VCaP (cell line): ENCODE results near the gene LRCH1.

Experiments used
- H3K27ac ChIP-seq: fragments of 450-650 bp; 2 replicates; pipeline ENCODE4 v1.5.1; 2017
- CTCF ChIP-seq: fragments of 450-650 bp; conservative IDR thresholded peaks from 2 replicates; pipeline ENCODE4 v1.5.1; 2017; ENCODE audit warnings: mild to moderate bottlenecking, moderate library complexity

LRCH1 gene

GRCh38 chr13:46527237-46527636 lies 25.7 kb upstream of the LRCH1 start:
- no peak overlapping the region for H3K27ac ChIP-seq
- no peak for TF ChIP-seq CTCF

- TF ChIP-seq CTCF = no peak
- no peak overlapping the region for H3K27ac ChIP-seq
Measured at GRCh38 chr13:46529216-46529919, 23.6 kb upstream of the LRCH1 start.

- H3K27ac ChIP-seq = no peak overlapping the region
- no peak for TF ChIP-seq CTCF
Measured at GRCh38 chr13:46530084-46530935, 22.7 kb upstream of the LRCH1 start.

- no peak overlapping the region for H3K27ac ChIP-seq
- TF ChIP-seq CTCF = no peak
Measured at GRCh38 chr13:46531953-46532352, 21.0 kb upstream of the LRCH1 start.

GRCh38 chr13:46535002-46535401 lies 18.0 kb upstream of the LRCH1 start:
- H3K27ac ChIP-seq = no peak overlapping the region
- TF ChIP-seq CTCF = no peak

GRCh38 chr13:46535825-46536224 lies 17.1 kb upstream of the LRCH1 start:
- no peak overlapping the region for H3K27ac ChIP-seq
- TF ChIP-seq CTCF = no peak

GRCh38 chr13:46536341-46536740 lies 16.6 kb upstream of the LRCH1 start:
- H3K27ac ChIP-seq = no peak overlapping the region
- TF ChIP-seq CTCF = no peak
